GM21360 (cell line): ENCODE measurements around the gene MUCL1.
"Not testable (repeated sequence)": the region's sequence is repeated elsewhere in the genome, so short reads cannot be mapped to it uniquely, and the experiment has no call there.

Experiments
- ATAC-seq: cut with Tn5 transposase; IDR thresholded peaks from one replicate; pipeline ENCODE4 v1.9.1; 2021; ENCODE audit warnings: mild to moderate bottlenecking, moderate library complexity; ENCODE audit not compliant: unreplicated experiment

The MUCL1 gene, protein sequence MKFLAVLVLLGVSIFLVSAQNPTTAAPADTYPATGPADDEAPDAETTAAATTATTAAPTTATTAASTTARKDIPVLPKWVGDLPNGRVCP

DNA sequence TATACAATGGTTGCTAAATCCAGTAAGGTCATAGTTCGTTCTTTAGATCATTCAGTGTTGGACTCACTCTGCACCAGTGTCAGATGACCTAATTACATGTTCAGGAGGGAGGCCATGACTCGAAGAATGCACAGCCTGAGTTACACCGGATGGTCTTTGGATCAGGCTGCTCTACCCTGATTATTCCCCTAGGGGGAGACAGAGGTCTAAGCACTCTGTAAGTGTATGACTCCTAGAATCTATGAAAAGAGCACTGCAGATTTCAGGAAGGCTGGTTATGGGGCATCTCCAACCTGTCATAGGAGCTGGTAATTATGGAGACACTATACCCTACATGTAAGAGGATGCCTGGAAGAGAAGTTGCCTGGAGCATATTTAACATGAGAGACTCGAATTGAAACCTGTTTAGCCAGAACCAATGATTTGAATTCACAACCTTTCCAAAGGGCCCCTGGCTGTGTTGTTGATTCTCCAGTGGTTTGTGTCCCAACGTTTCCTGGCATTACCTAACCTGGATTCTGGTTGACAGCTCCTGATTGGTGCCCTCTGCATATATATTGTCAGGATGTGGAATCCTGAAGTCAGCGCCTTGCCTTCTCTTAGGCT is at the start of gene MUCL1:
Gene MUCL1 (plus strand): TSS at position 584 of the 606 bp plus-strand sequence. CDS start 67 bp downstream, outside the sequence.
- ATAC-seq, result peak; percentile 96

DNA sequence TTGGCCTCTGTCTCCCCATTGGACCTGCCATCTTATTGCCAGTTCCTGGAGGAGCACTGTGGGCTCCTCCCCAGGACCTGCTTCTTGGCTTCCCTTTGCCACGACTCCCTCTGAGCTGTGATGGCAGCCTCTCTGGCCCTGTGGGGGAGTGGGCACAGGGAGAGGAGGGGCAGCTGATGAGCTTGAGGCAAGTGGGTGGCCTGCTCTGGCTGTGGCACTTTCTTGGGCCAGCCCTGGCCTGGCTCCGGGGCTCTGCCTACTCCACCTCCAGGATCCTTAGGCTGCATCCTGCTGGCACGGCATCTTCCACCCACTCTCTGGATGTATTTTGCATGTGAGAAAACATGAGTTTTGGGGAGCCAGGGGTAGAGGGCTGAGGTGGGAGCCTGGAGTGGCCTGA is 32.6 kb upstream of the MUCL1 start:
- no peak for ATAC-seq

DNA sequence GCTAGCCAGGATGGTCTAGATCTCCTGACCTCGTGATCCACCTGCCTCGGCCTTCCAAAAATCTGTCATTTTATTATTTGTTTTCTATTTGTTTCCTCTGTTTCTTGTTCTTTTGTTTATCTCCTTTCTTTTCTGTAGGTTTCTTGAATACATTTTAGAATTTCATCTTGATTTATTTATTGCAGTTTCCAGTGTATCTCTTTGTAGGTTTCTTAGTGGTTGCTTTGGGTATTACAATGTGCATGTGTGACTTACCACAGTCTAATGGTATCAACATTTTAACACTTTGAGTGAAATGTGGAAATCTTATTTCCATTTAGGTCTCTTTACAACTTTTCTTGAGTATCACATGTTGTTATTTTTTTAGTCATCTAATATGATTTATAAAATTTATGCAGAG is 29.9 kb upstream of the MUCL1 start:
- ATAC-seq, result no peak

DNA sequence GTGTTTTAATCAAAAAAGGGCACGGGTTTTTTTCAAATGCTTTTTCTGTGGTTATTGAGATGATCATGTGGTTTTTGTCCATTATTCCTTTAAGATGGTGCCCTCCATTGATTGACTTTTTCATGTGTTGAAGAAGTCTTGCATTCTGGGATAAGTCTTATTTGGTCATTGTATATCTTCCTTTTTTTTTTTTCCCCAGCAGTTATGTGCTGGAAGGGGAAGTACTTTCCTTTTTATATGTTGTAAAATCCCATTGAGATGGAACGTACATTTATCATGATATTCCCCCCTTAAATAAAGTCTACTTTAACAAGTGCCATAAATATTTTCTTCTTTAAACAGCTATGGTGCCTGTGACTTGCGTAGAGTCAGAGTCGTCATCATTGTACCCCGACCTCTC is 24.8 kb upstream of the MUCL1 start:
- ATAC-seq, result no peak

DNA sequence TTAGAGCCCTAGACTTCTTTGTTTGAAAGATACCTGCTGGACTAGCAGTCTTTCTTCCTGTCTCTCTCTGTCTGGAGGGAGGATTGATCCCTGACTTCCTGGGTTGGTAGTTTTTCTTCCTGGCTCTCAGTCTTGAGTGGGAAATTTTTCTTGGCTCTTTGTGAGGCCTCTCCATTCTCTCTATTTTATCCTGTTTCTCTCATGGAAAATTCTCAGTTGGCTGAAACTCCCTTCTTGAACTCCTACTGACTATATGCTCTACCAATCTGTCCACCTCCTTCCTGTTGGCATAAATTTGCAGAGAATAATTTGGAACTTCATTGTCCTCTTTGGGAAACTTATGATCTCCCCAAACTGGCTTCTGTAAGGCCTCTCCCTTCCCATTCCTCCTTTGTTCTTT is 24.1 kb upstream of the MUCL1 start:
- no peak for ATAC-seq

DNA sequence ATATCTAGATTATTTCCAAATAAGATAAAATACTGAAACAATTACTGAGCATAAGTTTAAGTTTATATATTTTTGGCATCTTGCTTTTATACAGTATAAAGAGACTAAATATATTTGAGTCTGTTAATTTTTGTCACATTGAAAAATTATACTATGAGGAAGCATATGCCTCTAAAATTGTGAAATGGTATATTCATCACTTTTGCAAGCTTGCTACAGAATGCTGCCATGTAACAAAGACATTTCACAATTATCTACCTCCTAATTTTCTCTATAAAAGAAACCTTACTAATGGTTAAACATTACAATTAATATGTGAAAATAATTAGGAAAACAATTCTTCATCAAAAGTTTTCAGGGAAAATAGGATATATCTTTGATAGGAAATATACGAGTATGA is 22.7 kb upstream of the MUCL1 start:
- no peak for ATAC-seq

DNA sequence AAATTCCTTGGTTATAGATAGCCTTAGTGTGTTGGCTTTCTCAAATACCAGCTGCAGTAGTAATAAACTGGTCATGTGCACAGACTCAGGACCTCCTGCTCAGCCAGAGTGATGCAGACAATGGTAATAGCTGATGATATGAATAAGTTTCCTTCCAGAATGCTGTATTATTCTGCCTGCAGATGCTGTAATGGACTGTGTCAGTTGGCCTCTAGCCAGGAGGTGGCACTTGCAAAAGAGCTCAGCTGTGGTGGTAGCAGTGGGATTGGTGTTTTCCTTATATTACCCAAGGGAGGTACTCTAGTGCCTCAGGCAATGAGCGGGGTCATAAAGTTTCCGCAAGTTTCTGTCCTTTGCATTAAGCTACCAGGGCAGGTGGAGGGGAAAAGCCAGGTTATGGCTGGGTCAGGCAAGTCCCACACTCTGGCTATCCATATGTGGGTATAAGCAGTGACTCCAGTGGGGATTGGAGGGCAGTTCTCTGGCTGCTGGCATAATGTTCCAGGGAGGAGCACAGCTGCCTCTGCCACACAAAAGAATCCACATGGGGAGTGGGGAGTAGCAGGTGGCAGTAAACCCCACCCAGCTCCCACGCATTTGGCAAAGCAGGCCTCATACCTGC is 14.0 kb upstream of the MUCL1 start:
- no peak for ATAC-seq

DNA sequence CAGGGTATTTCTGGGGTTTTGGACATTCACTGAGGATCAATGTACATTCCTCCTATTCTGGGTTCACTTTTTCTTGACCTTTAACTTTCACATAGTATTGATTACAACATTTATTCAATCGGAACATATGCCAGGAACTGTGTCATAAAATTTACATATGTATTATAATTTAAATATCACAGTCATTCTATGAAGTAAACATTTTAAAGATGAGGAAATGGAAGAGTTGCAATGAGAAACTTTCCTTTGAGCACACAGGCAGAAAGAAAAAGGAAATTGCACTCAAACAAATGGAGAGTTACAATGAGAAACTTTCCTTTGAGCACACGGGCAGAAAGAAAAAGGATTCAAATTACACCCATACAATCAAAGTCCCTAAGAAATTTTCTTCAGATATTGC is 3.1 kb downstream of the MUCL1 start:
- ATAC-seq, result no peak

DNA sequence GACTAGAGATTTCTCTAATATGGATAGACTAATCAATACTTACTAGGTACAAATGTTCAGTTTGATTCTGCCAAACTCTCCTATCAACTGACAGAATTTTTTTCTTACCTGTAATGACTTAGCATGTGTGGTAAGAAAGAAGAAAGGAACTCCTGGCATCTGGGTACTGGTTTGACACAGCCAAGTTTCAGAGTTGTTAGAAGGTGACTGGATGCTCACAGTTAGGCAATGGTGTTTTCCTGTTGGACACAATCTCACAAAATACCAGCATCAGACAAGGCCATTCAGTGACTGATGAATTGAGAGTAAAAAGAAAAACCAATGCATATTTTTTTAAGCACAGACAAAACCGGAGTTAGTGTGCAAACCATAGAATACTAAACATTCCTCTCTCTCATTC is 4.2 kb downstream of the MUCL1 start:
- no peak for ATAC-seq

DNA sequence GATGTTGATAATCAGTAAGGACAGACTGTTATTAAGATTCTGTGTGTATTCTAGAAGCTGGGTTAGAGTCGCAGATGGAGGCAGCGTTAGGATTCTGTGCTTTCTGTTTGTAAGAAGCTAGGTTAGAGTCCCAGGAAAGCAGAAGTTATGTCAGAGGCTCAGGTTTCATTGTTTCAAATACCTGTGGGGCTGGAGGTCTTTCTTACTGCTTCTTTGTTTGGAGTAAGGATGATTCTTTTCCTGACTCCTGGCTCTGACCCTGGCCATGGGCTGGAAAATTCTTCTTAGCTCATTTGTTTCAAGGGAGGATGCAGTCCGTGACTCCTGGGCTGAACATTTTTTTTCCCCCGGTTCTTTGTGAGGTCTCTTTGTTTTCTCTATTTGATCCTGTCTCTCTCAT is 5.2 kb downstream of the MUCL1 start:
- no peak for ATAC-seq

DNA sequence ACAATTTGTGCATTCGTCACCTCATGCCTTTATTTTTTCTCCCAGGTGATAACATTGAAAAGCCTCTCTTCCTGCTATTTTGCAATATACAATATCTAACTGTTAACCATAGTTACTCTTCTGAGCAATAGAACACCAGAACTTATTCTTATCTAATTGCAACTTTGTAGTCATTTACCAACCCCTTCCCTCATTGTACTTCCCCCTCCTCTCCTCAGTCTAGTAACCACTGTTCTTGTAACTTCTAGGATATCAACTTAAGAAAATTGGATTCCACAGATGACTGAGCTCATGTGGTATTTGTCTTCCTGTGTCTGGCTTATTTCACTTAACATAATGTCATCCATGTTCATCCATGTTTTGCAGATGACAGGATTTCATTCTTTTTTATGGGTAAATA is 7.6 kb downstream of the MUCL1 start:
- ATAC-seq, result no peak

DNA sequence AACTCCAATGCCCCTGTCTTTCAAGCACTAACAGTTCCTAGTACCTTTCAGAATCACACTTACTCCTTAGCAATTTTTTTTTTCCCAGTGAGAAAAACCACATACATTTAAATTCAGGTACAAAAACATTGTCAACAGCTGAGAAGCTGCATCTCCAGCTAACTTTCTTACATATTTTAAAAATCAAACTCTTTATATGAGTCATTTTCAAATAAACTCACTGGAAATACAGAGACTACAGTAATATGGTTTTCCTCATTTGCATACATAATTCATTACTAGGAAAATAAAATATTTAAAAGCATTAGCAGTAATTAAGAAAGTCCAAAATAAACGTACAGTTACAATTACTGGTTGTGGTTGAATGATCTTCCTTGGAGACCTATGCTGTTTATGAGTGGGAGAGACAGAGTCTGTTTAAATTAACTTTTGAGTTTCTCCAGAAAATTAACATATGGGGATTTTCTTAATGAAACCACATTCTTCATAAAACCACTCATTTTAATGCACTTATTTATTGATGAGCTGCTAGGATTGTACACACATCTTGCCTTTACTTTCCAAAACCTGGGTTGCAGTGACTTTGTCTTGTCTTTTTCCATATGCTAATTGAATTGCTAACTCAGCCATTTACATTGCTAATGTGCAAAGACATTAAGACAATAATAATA is 9.8 kb downstream of the MUCL1 start:
- ATAC-seq, result no peak

DNA sequence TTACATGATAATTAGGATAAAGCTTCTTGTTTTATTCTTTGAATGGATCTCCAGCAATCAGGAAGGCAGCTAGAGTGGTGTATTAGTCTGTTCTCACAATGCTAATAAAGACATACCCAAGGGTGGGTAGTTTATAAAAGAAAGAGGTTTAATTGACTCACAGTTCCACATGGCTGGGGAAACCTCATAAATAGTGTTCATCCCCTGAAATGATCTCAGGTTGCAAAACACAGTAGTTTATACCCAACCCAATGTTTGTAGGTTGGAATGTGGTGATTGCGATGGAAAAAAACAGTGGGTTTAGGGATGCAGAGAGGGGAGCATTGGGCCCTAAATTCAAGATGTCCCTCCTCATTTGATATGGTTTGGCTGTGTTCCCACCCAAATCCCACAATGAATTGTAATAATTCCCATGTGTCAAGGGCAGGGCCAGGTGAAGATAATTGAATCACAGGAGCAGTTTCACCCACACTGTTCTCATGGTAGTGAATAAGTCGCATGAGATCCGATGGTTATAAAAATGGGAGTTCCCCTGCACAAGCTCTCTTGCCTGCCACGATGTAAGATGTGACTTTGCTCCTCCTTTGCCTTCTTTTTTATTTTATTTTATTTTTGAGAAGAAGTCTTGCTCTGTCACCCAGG is 11.5 kb downstream of the MUCL1 start:
- ATAC-seq, result no peak

DNA sequence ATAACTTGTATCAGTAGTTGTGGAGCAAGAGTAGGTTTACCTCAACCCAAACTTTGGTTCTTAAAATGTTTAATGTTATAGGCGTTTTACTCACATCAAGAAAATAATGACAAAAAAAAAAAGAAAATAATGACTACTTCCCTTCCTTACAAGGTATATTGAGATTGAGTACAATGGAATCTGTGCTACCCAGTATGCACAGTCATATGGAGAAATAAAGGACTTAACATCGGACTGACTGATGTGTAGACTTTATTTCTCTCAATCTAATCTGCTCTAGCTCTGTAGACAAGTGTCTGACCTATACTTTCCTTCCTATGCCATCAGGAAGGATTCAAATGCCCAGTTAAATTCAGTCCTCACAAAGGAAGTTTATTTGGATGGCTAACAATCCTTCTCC is 14.4 kb downstream of the MUCL1 start:
- ATAC-seq, result no peak

DNA sequence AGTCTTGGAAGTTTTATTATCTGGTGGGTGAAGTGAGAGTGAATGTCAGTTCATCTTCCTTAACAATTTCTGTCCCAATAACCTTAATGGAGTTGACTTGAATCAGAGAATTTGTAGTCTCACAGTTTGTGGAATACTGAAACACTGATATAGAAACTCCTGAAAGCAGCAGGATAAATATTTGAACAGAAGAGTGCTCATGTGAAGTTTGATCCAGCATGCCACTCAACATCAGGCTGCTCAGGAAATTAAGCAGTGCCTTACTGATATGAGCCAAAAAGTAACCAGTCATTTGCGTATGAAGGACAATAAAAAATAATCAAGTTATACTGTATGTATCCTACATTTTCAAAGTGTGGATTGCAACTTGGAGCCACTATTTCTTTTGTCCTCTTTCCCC is 15.7 kb downstream of the MUCL1 start:
- no peak for ATAC-seq

DNA sequence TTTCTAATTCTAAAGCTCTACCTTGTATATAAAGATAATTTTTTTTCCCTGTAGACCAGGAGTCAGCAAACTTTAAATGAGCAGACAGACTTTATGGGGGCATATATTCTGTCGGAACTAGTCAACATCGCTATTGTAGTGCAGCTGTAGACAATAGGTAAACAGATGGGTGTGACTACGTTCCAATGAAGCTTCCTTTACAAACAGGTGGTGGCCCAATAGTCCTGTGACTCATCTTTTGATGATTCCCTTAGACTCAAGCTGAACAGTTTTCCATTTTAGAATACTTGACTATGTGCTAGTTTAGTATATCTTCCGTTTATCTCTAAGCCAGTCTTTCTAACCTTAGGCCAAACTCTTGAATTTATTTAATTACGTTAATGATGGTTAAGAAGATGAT is 16.3 kb downstream of the MUCL1 start:
- no peak for ATAC-seq

DNA sequence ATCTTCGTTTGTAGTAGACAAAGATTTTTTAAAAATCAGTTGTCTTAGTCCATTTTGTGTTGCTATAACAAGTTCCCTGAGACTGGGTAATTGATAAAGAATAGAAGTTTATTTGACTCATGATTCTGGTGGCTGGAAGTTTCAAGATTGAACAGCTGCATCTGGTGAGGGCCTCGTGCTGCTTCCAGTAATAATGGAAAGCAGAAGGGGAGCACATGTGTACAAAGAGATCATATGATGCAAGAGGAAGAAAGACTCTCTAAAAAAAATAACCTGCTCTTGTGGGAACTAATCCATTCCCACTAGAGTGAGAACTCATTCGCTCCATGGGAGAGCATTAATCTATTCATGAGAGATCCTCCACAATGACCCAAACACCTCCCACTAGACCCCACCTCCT is 24.8 kb downstream of the MUCL1 start:
- no peak for ATAC-seq

DNA sequence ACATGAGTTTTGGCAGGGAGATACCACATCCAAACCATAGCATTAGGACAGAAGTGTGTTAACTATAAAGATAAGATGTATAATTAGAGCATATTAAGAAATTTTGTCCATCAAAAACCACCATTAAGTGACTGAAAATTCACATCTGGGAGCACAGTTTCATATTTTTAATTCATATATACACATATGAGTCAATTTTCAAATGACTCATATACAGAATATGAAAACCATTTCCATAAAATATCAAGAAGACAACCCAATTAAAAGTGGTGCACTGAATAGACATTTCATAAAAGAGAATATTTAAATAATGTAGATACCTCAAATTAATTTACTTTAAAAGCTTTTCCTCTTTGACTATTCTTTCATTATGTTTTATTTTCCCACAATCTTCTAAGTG is 25.3 kb downstream of the MUCL1 start:
- no peak for ATAC-seq

DNA sequence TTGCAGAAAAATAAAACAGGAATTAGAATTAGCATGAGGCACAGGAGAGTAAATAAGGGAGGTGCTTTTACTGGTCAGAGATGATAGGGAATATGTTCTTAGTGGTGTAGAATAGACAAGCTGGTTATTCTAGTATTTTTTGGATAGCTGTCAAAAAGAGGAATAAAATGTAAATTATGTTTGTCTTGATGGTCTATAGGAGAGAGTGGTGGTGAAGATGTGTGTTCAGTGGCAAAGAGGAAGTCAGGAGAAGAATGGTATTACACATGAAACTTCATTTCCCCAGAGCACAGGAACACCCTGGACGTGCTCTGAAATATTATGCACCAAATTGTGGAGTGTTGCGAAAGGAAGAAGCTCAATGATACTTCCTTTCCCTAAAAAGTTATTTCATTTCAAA is 27.8 kb downstream of the MUCL1 start:
- no peak for ATAC-seq

DNA sequence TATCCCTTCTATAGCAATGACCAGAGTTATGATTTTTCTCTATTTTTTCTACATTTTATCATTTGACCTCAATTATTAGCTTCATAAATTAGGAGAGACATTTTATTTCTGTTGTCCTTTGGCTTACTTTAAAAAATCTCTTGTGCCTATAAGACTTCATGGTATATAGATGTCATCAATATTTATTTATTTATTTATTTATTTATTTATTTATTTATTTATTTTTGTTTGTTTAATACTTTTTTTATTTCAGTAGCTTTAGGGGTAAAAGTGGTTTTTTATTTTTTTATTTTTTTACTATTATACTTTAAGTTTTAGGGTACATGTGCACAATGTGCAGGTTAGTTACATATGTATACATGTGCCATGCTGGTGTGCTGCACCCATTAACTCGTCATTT is 28.3 kb downstream of the MUCL1 start:
- ATAC-seq, result not testable (repeated sequence)

DNA sequence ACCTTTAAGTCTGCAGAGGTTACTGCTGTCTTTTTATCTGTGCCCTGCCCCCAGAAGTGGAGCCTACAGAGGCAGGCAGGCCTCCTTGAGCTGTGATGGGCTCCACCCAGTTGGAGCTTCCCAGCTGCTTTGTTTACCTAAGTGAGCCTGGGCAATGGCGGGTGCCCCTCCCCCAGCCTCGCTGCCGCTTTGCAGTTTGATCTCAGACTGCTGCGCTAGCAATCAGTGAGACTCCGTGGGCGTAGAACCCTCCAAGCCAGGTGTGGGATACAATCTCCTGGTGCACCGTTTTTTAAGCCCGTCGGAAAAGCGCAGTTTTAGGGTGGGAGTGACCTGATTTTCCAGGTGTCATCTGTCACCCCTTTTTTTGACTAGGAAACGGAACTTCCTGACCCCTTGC is 34.1 kb downstream of the MUCL1 start:
- not testable (repeated sequence) for ATAC-seq

DNA sequence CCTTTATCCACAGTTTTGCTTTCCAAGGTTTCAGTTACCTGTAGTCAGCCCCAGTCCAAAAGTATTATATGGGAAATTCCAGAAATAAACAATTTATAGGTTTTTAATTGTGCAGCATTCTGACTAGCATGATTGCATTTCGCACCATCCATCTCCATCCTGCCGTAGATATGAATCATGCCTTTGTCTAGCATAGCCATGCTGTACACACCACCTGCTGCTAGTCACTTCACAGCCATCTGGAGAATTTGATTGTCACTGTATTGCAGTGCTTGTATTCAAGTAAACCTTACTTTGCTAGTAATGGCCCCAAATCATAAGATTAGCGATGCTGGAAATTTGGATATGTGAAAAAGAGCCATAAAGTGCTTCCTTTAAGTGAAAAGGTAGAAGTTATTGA is 36.0 kb downstream of the MUCL1 start:
- ATAC-seq, result no peak
